T-helper 2 cell treated with Interferon-gamma antibody and Interleukin-4, amounts not matched to agents 100 ng/mL and 5 ng/mL, for 36 hours (primary cell): Measurements from ENCODE around the gene P3H3. TPM values are rescaled to one million over a fixed set of nuclear protein-coding genes. Genes with fewer than 3 reads are reported as not detected.
"Not testable (repeated sequence)": the region's sequence is repeated elsewhere in the genome, so short reads cannot be mapped to it uniquely, and the experiment has no call there.

ENCODE experiments used
- intact Hi-C: fragments of 100-400 bp; cut with micrococcal nuclease; formaldehyde crosslinking; loops from one replicate; pipeline ENCODE4 v1.15.1; 2023
- total RNA-seq: library from RNA; stranded (reverse); gene quantifications from 2 replicates; pipeline ENCODE4 v1.2.3, GENCODE V29; 2022

Gene P3H3
- total RNA-seq, 1 donor from 2014 or later: 0.73 TPM

DNA sequence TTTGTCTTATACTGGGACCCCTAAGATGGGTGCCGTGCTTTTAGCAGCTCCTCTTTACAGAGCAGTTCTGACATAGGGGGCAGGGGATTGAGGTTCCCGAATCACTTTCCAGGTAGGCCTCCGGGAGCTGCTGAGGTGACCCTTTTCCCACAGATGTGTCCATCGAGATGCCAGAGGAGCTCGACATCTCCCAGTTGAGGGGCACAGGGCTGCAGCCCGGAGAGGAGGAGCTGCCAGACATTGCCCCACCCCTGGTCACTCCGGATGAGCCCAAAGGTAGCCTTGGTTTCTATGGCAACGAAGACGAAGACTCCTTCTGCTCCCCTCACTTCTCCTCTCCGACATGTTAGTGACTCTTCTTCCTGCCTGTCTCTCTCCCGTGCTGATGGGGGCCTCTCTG, 34.8 kb downstream of the P3H3 start:
- intact Hi-C loops: no loop called here

DNA sequence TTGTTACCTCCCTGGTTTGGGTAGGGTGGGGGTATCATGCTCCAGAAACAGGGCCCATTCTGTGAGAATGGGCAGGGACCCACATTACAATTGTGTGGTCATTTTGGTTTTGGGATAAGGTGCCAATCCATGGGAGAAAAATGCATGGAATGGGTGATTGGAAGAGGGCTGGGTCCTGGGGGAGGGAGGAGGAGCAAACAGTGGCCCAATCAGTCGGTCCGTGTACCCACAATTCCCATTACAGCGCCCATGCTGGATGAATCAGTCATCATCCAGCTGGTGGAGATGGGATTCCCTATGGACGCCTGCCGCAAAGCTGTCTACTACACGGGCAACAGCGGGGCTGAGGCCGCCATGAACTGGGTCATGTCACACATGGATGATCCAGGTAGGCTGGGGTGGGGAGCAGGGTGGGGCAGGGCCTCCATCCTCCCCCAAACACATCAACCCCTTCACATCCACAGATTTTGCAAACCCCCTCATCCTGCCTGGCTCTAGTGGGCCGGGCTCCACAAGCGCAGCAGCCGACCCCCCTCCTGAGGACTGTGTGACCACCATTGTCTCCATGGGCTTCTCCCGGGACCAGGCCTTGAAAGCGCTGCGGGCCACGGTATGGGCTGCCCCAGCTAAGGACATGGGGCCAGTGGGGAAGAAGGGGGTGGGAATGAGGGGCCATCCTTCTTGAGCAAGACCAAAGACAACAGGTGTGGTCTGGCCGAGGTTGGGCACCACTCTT, 35.5 kb downstream of the P3H3 start:
- intact Hi-C loops: no loop called here

DNA sequence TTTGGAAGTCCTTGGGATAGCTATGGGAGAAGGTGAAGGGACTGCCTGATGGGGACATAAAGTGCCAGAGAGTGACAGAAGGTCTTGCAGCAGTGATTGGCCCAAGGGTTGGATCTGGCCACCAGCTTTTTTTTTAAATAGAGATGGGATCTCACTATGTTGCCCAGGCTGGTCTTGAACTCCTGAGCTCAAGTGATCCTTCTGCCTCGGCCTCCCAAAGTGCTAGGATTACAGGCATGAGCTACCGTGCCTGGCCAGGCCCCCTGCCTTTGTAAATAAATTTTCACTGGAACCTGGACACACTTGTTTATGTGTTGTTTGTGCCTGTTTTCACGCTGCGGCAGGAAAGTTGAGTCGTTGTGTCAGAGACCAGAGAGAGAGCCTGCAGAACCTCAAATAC, 37.1 kb downstream of the P3H3 start:
- intact Hi-C loops: not testable (repeated sequence)

DNA sequence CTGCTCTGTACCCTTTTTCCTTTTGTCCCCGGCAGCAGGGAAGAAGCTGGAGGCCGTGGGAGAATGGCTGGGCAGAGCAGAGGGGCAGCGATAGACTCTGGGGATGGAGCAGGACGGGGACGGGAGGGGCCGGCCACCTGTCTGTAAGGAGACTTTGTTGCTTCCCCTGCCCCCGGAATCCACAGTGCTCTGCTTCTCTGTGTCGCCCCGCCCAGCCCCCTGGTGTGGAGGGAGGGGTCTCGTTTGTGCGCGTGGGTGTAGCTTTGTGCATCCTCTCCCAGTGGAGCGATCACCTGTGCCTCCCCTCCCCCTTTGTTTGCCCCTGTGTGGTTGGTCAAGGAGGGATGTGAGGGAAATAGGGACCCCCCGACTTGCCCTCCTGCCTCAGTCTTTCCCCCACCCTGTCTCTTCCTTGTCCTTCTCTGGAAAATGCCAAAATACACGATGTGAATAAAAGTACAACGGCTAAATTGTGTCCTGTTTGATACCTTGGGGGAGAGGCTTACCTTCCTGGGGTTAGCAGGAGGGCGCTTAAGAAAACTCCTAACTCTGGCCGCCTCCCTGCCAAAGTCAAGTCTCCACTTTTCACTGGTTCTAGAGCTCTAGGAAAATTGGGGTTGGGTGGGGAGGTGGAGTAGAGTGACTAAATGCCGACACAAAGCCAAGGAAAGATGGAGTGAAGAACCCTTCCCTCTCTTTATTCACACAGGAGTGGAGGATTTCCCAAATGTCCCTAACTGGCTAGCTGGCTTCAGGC, 38.1 kb downstream of the P3H3 start:
- intact Hi-C loops: no loop called here

DNA sequence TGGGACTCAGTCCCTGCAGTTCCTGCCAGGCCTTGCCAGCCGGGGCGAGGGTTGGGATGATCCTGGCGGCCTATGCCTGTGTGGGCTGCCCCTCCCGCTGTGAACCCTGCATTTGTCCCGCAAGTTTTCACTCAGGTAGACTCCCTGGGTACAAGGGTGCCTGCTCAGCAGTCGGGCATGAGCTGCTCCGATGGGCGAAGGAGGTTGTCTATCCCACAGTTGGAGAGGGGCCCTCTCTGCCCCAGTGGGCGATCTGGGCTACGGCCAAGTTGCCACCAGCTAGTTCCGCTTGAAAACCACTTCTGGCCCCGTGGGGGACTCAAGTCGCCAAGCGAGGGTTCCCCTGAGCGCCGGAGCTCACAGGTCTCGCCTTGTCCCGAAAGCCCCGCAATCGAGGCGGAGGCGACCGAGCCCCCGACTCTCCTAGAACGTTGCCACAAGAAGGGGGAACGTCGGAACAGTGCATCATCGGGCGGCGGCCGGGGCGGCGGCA, 38.8 kb downstream of the P3H3 start:
- intact Hi-C loops: loop anchor here (1.0 kb wide), 3 partner anchors 15 to 114 kb away; partner anchors contain the start of genes MLF2 and USP5

DNA sequence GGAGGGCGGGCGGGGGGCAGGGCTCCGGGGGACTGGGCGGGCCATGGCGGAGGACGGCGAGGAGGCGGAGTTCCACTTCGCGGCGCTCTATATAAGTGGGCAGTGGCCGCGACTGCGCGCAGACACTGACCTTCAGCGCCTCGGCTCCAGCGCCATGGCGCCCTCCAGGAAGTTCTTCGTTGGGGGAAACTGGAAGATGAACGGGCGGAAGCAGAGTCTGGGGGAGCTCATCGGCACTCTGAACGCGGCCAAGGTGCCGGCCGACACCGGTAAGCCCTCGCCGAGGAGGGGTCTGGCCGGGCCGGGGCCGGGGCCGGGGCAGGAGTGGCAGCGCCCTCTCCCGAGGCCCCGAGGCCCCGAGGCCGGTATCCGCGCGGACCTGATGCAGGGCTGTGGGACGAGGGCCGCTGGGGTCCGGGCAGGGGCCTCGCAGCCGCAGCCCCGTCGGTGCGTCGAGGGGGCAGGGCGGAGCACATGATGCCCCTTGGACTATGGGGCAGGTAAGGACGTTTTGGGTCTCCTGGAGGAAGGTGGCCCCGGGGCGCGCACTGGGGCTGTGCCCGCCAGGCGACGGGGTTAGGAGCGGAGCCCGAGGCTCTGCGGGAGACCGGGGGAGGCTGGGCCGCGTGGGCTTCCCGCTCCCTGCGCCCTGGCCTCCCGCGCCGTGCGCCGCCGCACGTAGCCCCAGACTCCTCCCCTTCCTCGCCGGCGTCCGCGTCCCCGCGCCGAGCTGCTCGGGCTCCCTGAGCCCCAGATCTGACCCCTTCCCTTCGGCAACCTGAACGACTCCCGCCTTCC, 39.4 kb downstream of the P3H3 start, which contains the start of gene TPI1:
TPI1 (plus strand) TSS at position 119 of the 798 bp plus-strand sequence; CDS start at position 155, 36 bp downstream.
- intact Hi-C loops: loop anchor here (1.0 to 2.0 kb wide), 4 partner anchors 15 to 241 kb away; partner anchors contain the start of genes C1RL, MLF2 and USP5

DNA sequence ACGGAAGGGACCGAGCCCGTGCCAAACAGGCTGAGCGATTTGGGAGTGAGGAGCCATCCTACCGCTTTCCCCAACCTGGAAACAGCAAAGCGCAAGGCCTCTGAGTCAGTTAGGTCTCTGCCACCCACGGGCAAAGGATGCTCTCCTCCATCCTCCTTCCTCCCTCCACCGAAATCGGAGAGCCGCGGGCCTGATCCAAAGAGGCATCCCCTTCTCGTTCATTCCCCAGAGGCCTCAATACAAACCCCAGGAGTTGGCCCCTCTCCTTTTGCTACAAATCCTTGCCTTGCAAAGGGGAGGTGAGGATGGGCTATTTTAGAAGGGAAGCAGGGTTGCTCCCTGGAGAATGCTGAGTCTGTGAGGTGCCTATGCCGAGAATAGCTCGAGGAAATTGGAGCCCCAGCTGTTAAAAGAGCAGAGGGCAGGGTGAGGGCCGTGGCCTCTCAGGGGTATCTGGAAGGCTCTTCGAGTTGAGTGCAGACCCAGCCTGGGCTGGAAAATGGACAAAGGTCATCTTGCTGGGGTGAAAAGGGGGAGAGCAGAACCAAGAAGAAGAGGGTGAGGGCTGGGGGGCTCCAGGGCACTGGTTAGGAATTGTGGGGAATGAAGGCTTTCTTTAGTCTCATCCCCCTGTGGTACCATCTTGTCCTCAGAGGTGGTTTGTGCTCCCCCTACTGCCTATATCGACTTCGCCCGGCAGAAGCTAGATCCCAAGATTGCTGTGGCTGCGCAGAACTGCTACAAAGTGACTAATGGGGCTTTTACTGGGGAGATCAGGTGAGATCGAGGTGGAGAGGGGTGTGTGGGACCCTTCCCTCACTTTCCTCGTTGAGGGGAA, 40.2 kb downstream of the P3H3 start:
- intact Hi-C loops: loop anchor here (1.0 to 2.0 kb wide), 3 partner anchors 97 to 240 kb away; partner anchors contain the start of genes C1R and C1RL

DNA sequence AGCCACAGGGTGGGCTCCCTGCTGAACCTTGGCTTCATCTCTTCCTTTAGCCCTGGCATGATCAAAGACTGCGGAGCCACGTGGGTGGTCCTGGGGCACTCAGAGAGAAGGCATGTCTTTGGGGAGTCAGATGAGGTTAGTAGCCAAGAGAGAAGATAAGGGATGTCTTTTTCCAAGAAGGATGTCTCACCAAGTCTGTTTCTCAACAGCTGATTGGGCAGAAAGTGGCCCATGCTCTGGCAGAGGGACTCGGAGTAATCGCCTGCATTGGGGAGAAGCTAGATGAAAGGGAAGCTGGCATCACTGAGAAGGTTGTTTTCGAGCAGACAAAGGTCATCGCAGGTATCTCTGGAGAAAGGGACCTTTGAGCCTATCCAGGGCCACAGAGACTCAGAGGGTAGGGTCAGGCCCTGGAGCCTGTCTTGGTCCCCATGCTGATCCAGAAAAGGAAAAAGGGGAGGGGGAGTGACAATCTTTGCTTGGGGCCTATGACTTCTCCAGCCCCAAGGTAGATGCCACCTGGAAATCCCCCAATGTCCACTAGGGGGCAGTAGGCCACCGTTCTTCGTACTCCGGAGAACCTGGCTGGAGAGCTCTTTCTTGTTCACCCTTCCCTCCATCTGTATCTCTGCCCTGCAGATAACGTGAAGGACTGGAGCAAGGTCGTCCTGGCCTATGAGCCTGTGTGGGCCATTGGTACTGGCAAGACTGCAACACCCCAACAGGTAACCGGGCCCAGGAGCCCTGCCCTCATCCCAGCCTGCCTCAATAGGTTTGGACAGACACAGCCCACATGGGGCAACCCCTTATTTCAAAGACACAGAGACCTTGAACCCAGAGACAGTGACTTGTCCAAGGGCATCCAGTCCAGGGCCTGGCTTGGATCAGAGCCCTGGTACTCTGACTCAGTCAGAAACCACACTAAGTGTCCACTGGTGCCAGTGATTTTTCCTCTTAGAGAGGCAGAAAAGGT, 41.1 kb downstream of the P3H3 start:
- intact Hi-C loops: loop anchor here (1.0 to 5.0 kb wide), 4 partner anchors 96 to 1213 kb away; partner anchors contain the start of genes C1R, C1RL and NECAP1

DNA sequence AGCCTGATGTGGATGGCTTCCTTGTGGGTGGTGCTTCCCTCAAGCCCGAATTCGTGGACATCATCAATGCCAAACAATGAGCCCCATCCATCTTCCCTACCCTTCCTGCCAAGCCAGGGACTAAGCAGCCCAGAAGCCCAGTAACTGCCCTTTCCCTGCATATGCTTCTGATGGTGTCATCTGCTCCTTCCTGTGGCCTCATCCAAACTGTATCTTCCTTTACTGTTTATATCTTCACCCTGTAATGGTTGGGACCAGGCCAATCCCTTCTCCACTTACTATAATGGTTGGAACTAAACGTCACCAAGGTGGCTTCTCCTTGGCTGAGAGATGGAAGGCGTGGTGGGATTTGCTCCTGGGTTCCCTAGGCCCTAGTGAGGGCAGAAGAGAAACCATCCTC, 42.1 kb downstream of the P3H3 start:
- intact Hi-C loops: loop anchor here (5.0 kb wide), 1 partner anchor 1212 kb away; the partner anchor contains the start of gene NECAP1

DNA sequence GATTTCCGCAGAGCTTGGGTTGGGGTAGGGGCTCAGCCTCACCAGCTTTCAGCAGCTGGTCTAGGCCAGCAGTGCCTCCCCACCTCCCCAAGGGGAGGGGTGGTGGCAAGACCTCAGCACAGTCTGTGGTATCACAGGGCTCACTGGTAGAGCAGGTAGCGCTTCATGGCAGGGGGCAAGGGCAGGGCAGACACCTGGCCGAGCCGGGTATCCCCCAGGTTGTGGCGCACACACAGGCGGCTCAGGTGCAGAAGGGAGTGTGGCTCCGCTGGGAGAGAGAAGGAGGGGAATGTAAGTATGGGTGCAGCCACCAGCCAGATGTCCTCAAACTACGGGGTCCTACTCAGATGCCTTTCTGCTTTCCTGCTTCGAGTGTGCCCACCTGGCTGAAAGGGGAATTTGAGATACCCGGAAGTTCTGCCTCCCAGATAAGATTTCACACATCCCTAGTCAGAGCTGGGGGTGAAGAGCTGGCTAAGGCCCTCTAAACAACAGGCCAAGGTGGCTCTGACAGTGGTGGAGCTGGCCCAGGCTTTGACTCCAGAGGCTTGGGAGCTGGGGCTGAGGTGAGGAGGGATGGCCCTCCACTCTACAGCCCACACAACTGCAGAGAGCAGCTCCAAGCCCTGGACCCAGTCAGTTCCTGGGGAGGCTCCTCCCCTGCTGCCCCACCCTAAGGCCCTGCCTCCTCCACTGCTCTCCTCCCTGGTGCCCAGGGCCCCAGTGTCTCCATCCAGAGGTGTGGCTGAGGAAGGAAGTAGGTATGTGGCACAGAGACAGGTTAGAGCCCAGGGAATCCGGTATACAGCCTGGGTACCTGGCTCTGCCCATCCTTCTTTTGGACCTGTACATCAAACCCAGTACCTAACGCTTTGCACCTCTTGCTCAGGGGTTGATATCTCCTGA, 43.1 kb downstream of the P3H3 start:
- intact Hi-C loops: loop anchor here (1.0 to 5.0 kb wide), 2 partner anchors 118 to 1211 kb away; partner anchors contain the start of genes MLF2 and NECAP1

DNA sequence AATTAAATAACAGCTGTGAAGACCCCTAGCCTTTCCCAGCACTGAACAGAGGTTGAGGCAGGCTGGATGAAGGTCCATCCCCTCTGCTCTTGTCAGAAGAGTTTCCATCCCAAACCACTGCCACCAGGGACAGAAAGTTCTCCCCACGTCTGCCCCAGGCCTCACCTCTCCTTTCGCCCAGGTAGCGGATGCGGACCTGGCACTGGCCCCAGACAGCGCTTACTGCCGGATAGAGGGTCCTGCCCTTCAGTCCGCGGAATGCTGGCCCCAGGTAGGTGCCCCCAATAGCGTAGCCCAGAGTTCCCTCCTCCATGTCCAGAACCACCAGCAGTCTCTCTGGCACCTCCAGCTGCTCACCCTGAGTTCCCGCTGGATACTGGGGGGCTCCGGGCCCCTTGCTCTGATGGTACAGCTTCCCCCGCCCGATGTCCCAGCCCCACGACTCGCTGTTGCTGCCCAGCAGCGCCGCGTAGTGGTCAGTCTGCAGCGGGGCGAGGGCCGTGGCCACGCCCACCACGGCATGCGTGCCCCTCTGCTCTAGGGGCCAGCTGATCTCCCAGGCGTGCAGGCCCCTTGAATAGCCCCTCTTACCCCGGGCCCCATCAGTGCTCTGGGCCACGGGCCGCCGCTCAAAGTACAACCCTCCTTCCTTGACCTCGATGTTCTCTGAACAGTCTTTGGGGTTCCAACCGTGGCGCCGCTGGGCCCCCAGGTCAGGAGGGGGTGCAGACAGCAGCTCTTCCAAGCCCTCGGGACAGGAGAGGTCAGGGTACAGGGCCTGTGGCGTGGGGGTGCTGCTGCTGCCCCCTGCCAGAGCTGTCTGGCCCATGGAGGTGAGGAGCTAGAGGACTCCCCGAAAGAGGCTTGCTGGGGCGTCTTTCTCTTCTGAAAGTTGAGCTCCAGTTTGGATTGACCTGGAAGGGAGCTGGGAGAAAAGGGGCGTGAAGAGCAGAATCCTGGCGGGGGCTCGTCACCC, 44.2 kb downstream of the P3H3 start:
- intact Hi-C loops: loop anchor here (1.0 to 5.0 kb wide), 10 partner anchors 19 to 1210 kb away; partner anchors contain the start of genes EMG1, ENO2, LPCAT3 and LRRC23

DNA sequence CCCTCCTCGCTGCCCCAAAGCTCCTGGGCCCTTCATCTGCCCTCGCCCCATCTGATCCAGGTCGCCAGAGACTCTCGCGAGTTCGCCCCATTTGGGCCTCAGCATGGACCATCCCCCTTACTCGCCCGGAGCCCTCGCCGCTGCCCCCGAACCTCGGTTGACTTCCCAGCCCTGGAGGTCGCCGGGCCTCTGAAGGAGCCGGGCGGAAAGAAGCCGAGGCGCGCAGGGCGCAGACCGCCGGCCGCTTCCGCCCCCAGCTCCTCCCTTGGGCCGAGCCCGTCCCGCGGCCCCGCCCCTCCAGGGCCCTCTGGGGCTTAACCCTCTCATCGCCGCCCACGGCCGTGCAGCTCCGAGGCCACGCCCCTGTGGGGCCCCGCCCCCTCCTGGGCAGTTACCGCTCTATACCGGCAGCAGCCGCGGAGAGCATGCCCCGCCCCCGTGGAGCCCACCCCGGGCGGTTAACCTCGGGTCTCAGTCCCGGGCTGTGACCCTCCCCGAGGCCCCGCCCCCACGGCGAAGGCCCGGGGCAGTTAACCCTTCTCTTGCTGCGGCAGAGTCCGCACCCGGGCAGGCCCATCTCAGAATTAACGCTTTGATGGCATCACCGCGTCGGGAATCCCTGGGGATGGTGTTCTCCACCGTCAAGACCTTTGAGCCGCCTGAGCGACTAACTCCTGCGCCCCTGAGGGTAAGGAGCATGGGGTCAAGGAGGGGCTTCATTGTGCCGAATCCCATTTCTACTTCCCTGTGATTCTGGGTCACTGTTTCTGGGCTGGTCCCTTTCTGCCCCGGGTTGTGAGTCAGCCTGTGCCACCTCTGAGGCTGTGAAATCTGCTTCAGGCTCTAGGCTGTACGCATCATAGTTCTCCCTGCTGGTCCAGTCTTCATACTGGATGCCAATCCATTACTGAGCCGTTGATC, 45.1 kb downstream of the P3H3 start, which contains the start of gene SPSB2:
SPSB2 (minus strand) TSS at position 210 of the 921 bp plus-strand sequence. CDS start 402 bp downstream, outside the sequence.
- intact Hi-C loops: loop anchor here (1.0 to 5.0 kb wide), 9 partner anchors 18 to 1209 kb away; partner anchors contain the start of genes EMG1, ENO2, LPCAT3 and LRRC23

DNA sequence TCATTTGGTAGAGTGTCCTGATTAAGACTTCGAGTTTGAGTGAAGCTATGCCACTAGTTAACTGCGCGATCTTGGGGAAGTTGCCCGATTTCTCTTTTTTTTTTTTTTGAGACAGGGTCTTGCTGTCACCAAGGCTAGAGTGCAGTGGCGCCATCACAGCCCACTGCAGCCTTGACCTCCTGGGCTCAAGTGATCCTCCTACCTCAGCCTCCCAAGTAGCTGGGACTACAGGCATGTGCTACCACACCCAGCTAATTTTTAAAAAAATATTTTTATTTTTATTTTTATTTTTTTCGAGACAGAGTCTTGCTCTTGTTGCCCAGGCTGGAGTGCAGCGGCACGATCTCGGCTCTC, 45.8 kb downstream of the P3H3 start:
- intact Hi-C loops: loop anchor here (5.0 kb wide), 1 partner anchor 1208 kb away; the partner anchor contains the start of gene NECAP1

DNA sequence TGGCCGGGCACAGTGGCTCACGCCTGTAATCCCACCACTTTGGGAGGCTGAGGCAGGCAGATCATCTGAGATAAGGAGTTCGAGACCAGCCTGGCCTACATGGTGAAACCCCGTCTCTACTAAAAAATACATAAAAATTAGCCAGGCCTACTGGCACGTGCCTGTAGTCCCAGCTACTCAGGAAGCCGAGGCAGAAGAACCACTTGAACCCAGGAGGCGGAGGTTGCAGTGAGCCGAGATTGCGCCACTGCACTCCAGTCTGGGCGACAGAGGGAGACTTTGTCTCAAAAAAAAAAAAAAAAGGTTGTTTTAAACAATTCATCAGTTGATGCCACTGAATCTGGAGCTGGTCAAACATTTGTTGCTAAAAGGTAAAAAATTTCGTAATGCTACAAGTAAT, 51.6 kb downstream of the P3H3 start:
- intact Hi-C loops: not testable (repeated sequence)

DNA sequence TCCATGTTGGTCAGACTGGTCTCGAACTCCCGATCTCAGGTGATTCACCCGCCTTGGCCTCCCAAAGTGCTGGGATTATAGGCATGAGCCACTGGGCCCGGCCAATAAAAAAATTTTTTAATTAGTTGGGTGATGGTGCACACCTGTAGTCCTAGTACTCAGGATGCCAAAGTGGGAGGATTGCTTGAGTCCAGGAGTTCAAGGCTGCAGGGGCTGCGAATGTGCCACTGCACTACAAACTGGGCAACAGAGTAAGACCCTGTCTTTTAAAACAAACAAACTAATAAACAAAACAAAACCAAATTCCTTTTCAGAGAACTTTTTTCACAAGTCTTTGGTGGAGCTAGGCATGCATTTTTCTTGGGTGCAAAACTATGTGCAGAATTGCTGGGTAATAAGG, 55.0 kb downstream of the P3H3 start:
- intact Hi-C loops: no loop called here
